NCI-H1105 treated with DMSO at 0.1 percent for 48 hours (cell line): ENCODE results near the gene DES.
A peak's percentile ranks its signal among the peaks of the same experiment; 100 is the strongest.
"Not testable (repeated sequence)": the region's sequence is repeated elsewhere in the genome, so short reads cannot be mapped to it uniquely, and the experiment has no call there.

Source experiments
- DNase-seq: peaks from one replicate; lab custom pipeline; 2025; lab: John Stamatoyannopoulos, UW

Gene DES

GRCh38 chr2:219399716-219400478 lies 18.3 kb upstream of the DES start:
- DNase-seq: no peak

- no peak for DNase-seq
Observed at GRCh38 chr2:219400562-219400961, 17.6 kb upstream of the DES start.

- DNase-seq: no peak
Observed at GRCh38 chr2:219401606-219402005, 16.6 kb upstream of the DES start.

GRCh38 chr2:219402665-219403515 lies 15.3 kb upstream of the DES start:
- peak; percentile 63 for DNase-seq

GRCh38 chr2:219403861-219404260 lies 14.3 kb upstream of the DES start:
- no peak for DNase-seq

GRCh38 chr2:219404291-219404910 lies 13.8 kb upstream of the DES start:
- no peak for DNase-seq

GRCh38 chr2:219404954-219405353 lies 13.2 kb upstream of the DES start:
- no peak for DNase-seq

GRCh38 chr2:219405451-219405850 lies 12.7 kb upstream of the DES start:
- DNase-seq: no peak

GRCh38 chr2:219405958-219406860 lies 12.0 kb upstream of the DES start:
- DNase-seq: no peak

GRCh38 chr2:219406861-219407230 lies 11.3 kb upstream of the DES start:
- no peak for DNase-seq

- DNase-seq: not testable (repeated sequence)
Observed at GRCh38 chr2:219407343-219407742, 10.8 kb upstream of the DES start.

- DNase-seq: no peak
Observed at GRCh38 chr2:219408204-219408603, 10.0 kb upstream of the DES start.

GRCh38 chr2:219408631-219409030 lies 9.5 kb upstream of the DES start:
- DNase-seq: no peak

GRCh38 chr2:219409619-219410018 lies 8.6 kb upstream of the DES start:
- DNase-seq: no peak

- no peak for DNase-seq
Observed at GRCh38 chr2:219410390-219410789, 7.8 kb upstream of the DES start.

GRCh38 chr2:219414857-219415256 lies 3.3 kb upstream of the DES start:
- DNase-seq: no peak

GRCh38 chr2:219415580-219416234 lies 2.5 kb upstream of the DES start:
- no peak for DNase-seq

- DNase-seq: no peak
Observed at GRCh38 chr2:219416235-219416602, 2.0 kb upstream of the DES start.

GRCh38 chr2:219416938-219417337 lies 1.2 kb upstream of the DES start:
- no peak for DNase-seq

- DNase-seq: no peak
Observed at GRCh38 chr2:219417374-219417773, 803 bp upstream of the DES start.

- DNase-seq: no peak
Observed at GRCh38 chr2:219419012-219419324, 791 bp downstream of the DES start.
